ENCODE results near the gene CHN1.

DNA sequence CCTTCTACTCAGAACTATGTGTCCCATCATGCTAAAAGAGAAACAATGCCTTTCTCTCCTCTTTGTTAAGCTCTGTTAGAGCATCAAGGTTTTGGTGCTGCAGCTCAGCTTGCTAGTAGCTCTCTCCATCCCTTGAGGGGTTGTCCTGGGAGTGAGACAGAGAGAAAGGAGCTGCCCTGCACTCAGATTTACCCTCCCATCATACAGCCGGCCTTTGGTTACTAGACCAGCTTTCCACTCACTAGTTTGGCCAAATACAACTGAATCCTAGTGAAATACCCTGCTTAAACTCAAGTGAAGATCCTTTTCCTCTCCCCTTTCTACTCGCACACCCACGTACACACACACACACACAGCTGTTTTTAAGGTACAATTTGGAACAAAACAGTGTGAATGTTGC, 2.3 kb upstream of the CHN1 start:
- TF ChIP-seq, protein P1, sequence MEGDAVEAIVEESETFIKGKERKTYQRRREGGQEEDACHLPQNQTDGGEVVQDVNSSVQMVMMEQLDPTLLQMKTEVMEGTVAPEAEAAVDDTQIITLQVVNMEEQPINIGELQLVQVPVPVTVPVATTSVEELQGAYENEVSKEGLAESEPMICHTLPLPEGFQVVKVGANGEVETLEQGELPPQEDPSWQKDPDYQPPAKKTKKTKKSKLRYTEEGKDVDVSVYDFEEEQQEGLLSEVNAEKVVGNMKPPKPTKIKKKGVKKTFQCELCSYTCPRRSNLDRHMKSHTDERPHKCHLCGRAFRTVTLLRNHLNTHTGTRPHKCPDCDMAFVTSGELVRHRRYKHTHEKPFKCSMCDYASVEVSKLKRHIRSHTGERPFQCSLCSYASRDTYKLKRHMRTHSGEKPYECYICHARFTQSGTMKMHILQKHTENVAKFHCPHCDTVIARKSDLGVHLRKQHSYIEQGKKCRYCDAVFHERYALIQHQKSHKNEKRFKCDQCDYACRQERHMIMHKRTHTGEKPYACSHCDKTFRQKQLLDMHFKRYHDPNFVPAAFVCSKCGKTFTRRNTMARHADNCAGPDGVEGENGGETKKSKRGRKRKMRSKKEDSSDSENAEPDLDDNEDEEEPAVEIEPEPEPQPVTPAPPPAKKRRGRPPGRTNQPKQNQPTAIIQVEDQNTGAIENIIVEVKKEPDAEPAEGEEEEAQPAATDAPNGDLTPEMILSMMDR (IDR thresholded peaks at IDR 0.05; ENCODE audit: low read depth, low read length, poor library complexity, severe bottlenecking): no peak
- no peak for TF ChIP-seq EZH2phosphoT487 (IDR thresholded peaks at IDR 0.05; ENCODE audit: borderline replicate concordance, low read length)
